Caco-2 (cell line): ENCODE data around the gene GSKIP. TPM values are rescaled to one million over a fixed set of nuclear protein-coding genes. Genes with fewer than 3 reads are reported as not detected.

Experiments
- BruUV-seq: library from RNA; stranded (reverse); fragments of 400-500 nt; replicated peaks from 2 replicates; lab custom pipeline; 2021; lab: Mats Ljungman, UMichigan
- CTCF ChIA-PET: fragments of 300-600 bp; sonication (Branson Sonifier 250); formaldehyde crosslinking; loops from one replicate; lab custom pipeline; 2022; ENCODE audit warnings: antibody characterized with exemption; lab: Charles Lee
- POLR2A ChIA-PET: fragments of 300-600 bp; sonication (Branson Sonifier 250); formaldehyde crosslinking; loops from one replicate; lab custom pipeline; 2022; ENCODE audit warnings: antibody characterized with exemption; lab: Charles Lee
- DNase-seq, 2 experiments: peaks; one replicate each; pipeline versions ENCODE4 v3.0.0 to v3.0.0-alpha.2; 2020 to 2022
- H3K27me3 ChIP-seq: replicated peaks from 2 replicates; pipeline ENCODE4 v1.6.0; 2011; ENCODE audit warnings: low read length; ENCODE audit not compliant: control insufficient read depth, insufficient read depth
- H3K36me3 ChIP-seq: 2 replicates; pipeline ENCODE4 v1.5.1; 2011; ENCODE audit warnings: low read length; ENCODE audit not compliant: control insufficient read depth, insufficient read depth
- H3K4me1 ChIP-seq: fragments of 250-450 bp; sonication (Bioruptor Pico); 2 replicates; pipeline ENCODE4 v1.5.1; 2020; ENCODE audit warnings: mild to moderate bottlenecking
- H3K4me3 ChIP-seq: 2 replicates; pipeline ENCODE4 v1.5.1; 2011; ENCODE audit warnings: low read depth, mild to moderate bottlenecking, control low read depth, low read length
- H3K9me3 ChIP-seq: fragments of 250-450 bp; sonication (Bioruptor Pico); 2 replicates; pipeline ENCODE4 v1.5.1; 2020; ENCODE audit warnings: mild to moderate bottlenecking, moderate library complexity
- H3K27ac Mint-ChIP-seq: one replicate; pipeline ENCODE4 v1.8.0; 2022; ENCODE audit warnings: mixed read lengths; ENCODE audit not compliant: unreplicated experiment
- H3K27me3 Mint-ChIP-seq: one replicate; pipeline ENCODE4 v1.8.0; 2022; ENCODE audit warnings: mixed read lengths; ENCODE audit not compliant: insufficient read depth, unreplicated experiment
- H3K36me3 Mint-ChIP-seq: one replicate; pipeline ENCODE4 v1.8.0; 2022; ENCODE audit warnings: mild to moderate bottlenecking, mixed read lengths; ENCODE audit not compliant: insufficient read depth, unreplicated experiment
- H3K4me1 Mint-ChIP-seq: one replicate; pipeline ENCODE4 v1.8.0; 2022; ENCODE audit warnings: low read depth, mixed read lengths; ENCODE audit not compliant: unreplicated experiment
- H3K4me3 Mint-ChIP-seq: one replicate; pipeline ENCODE4 v1.8.0; 2022; ENCODE audit warnings: mild to moderate bottlenecking, moderate library complexity, mixed read lengths; ENCODE audit not compliant: unreplicated experiment
- H3K9me3 Mint-ChIP-seq: one replicate; pipeline ENCODE4 v1.8.0; 2022; ENCODE audit warnings: mixed read lengths; ENCODE audit not compliant: unreplicated experiment
- intact Hi-C: fragments of 100-400 bp; cut with micrococcal nuclease; formaldehyde crosslinking; loops from one replicate; pipeline ENCODE4 v1.10.0; 2022; ENCODE audit not compliant: unreplicated experiment
- total RNA-seq: library from RNA; stranded (reverse); gene quantifications from 2 replicates; pipeline ENCODE4 v1.2.3, GENCODE V29; 2022
- TF ChIP-seq, protein P1 (sequence below), 2 experiments: fragments of 200-600 bp in 1 of 2; IDR thresholded peaks; 1 replicate in 1 of 2; 2 replicates in 1 of 2; pipeline versions ENCODE4 v1.5.1 to v1.8.0; 2011 to 2022; ENCODE audit warnings: antibody characterized with exemption in 1 of 2, control low read depth in 1 of 2, inconsistent platforms in 1 of 2, low read depth in 1 of 2, low read length in 1 of 2, mild to moderate bottlenecking in 1 of 2, moderate library complexity in 1 of 2; ENCODE audit not compliant: insufficient read depth in 1 of 2, severe bottlenecking in 1 of 2, unreplicated experiment in 1 of 2

The GSKIP gene
- total RNA-seq, 1 experiment from 2014 or later = 24.1 TPM

DNA sequence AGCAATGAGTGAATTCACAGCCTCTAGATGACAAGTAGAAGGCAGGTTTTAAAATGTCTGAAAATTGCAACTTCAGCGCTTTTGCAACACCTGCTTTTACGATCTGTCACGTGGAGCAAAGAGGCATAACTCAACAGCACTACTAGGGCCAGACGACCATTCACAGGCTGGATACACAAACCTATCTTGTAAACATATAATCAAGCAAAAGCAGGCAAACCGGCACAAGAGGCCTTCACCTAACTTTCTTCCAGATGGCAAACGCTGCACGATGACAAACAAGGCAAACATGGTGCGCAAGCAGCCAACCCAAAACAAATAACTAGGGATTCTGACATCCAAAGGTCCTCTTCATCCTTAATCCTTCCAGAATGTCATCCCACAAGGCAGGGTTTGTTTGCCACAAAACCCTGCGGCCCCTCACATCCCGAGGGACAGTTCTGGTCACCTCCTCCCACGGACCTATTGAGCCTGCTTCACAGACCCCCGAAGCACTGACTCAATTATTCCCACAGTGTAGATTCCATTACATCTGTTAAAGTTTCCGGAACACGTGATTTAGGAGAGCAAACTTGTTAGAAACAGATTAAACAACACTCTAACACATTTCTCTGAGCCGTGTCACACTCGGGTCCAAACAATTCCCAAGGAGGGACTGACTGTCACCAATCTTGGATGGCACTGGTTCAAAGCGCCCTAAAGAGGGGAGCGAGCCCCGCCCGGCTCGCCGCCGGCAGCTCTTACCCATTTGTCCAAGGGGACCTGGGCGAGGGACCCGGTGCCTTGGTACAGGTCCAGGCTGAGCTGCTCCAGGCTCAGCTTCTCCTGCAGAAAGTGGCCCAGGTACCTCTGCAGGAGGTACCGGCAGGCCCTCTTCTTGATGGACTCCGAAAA lies 1.0 kb upstream of the GSKIP start:
- peak overlapping the region; percentile 93 for H3K4me3 Mint-ChIP-seq
- Histone ChIP-seq H3K27me3 (no peaks in the 10 kb centered on the region), H3K4me1 (peaks cover 18% of the 10 kb centered on the region; the same call in 1 of the 2 replicates), H3K4me3 (peak overlapping the region; percentile 95), H3K9me3 (no peaks in the 10 kb centered on the region), H3K36me3 (no peaks in the 10 kb centered on the region; the same call in 1 of the 2 replicates)
- intact Hi-C loops = loop anchor here (1.0 to 2.0 kb wide), 5 partner anchors 29 to 140 kb away; partner anchors contain the start of gene PAPOLA
- no peaks in the 10 kb centered on the region for H3K27me3 Mint-ChIP-seq
- H3K4me1 Mint-ChIP-seq = peaks cover 15% of the 10 kb centered on the region
- no peaks in the 10 kb centered on the region for H3K9me3 Mint-ChIP-seq
- TF ChIP-seq, protein P1, sequence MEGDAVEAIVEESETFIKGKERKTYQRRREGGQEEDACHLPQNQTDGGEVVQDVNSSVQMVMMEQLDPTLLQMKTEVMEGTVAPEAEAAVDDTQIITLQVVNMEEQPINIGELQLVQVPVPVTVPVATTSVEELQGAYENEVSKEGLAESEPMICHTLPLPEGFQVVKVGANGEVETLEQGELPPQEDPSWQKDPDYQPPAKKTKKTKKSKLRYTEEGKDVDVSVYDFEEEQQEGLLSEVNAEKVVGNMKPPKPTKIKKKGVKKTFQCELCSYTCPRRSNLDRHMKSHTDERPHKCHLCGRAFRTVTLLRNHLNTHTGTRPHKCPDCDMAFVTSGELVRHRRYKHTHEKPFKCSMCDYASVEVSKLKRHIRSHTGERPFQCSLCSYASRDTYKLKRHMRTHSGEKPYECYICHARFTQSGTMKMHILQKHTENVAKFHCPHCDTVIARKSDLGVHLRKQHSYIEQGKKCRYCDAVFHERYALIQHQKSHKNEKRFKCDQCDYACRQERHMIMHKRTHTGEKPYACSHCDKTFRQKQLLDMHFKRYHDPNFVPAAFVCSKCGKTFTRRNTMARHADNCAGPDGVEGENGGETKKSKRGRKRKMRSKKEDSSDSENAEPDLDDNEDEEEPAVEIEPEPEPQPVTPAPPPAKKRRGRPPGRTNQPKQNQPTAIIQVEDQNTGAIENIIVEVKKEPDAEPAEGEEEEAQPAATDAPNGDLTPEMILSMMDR (IDR thresholded peaks at IDR 0.05; ENCODE audit: insufficient read depth in 1 of 2, low read depth in 1 of 2, low read length in 1 of 2, severe bottlenecking in 1 of 2, unreplicated experiment in 1 of 2) = no peak
- peaks cover 21% of the 10 kb centered on the region for H3K36me3 Mint-ChIP-seq
- DNase-seq = peak; percentile 63 to 72
- no TSS peak for BruUV-seq
- ChIA-PET POLR2A (no interaction called here), CTCF (interaction anchor here (0.8 kb wide), 1 partner anchor 264 kb away, joined by 3 read pairs; no protein-coding TSS in a partner anchor)
- H3K27ac Mint-ChIP-seq = peak overlapping the region; percentile 82

DNA sequence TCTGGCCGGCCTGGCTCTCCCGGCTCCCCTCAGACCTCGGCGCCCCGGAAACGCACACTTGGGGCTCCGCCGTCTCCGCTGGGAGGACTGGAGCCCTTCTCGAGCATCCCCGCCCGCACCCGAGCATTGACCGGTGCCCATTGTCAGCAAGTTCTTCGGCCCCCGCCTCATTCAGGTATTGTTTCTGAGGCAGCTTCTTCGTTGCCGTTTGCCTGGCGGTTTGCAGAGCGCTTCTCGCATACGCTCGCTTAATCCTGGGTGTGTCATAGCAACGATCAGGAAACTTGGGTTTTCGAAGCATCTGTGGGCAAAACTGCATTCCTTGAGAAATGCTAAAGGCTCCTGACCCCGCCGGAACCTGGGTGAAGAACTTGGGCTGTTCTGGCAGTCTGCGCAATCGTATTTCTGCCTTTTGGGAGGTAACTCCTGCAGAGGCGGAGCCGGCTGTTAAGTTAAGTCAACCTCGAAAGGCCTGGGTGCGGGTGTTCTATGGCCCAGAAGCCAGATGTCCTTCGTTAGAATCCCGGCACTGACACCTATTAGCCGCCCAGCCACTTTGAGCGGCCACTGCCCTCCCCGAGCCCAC lies 518 bp downstream of the GSKIP start:
- Histone ChIP-seq H3K4me3 (peak overlapping the region; percentile 95), H3K27me3 (no peaks in the 10 kb centered on the region), H3K4me1 (peaks cover 18% of the 10 kb centered on the region; the same call in 1 of the 2 replicates), H3K9me3 (no peaks in the 10 kb centered on the region), H3K36me3 (no peaks in the 10 kb centered on the region; the same call in 1 of the 2 replicates)
- Mint-ChIP-seq H3K27me3 (no peaks in the 10 kb centered on the region), H3K4me1 (peaks cover 14% of the 10 kb centered on the region), H3K36me3 (peaks cover 25% of the 10 kb centered on the region), H3K4me3 (peak overlapping the region; percentile 93), H3K9me3 (no peaks in the 10 kb centered on the region), H3K27ac (peak overlapping the region; percentile 82)
- TF ChIP-seq, protein P1 (IDR thresholded peaks at IDR 0.05; ENCODE audit: insufficient read depth in 1 of 2, low read depth in 1 of 2, low read length in 1 of 2, severe bottlenecking in 1 of 2, unreplicated experiment in 1 of 2) = no peak
- CTCF ChIA-PET = no interaction called here
- no TSS peak for BruUV-seq
- intact Hi-C loops = loop anchor here (2.0 kb wide), 2 partner anchors 99 to 139 kb away; partner anchors contain the start of gene PAPOLA
- POLR2A ChIA-PET = no interaction called here
- DNase-seq = peak; percentile 49 to 61

DNA sequence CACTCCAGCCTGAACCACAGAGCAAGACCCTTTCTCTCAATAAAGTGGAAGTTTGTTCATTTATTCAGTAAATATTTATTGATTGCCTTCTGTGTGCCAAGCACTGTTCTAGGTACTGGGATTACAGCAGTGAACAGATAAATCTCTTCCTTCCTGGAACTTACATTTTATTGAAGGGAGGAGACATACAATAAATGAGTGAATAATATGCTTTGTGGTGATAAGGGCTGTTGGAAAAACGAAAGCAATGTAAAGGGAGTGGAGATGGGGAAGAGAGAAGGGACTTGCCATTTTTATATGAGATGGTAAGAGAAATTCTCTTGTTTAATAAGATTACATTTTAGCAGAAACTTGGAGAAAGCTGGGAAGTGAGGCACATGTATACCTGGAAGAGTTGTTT lies 1.6 kb downstream of the GSKIP start:
- Histone ChIP-seq H3K9me3 (no peaks in the 10 kb centered on the region), H3K27me3 (no peaks in the 10 kb centered on the region), H3K36me3 (no peaks in the 10 kb centered on the region; the same call in 1 of the 2 replicates), H3K4me1 (peaks cover 18% of the 10 kb centered on the region; the same call in 1 of the 2 replicates), H3K4me3 (peak overlapping the region; percentile 95)
- no peak for DNase-seq
- ChIA-PET CTCF (no interaction called here), POLR2A (no interaction called here)
- no TSS peak for BruUV-seq
- no peak overlapping the region for H3K27ac Mint-ChIP-seq
- peaks cover 25% of the 10 kb centered on the region for H3K36me3 Mint-ChIP-seq
- TF ChIP-seq, protein P1 (IDR thresholded peaks at IDR 0.05; ENCODE audit: insufficient read depth in 1 of 2, low read depth in 1 of 2, low read length in 1 of 2, severe bottlenecking in 1 of 2, unreplicated experiment in 1 of 2) = no peak
- peak overlapping the region; percentile 93 for H3K4me3 Mint-ChIP-seq
- peaks cover 14% of the 10 kb centered on the region for H3K4me1 Mint-ChIP-seq
- H3K9me3 Mint-ChIP-seq = no peaks in the 10 kb centered on the region
- H3K27me3 Mint-ChIP-seq = no peaks in the 10 kb centered on the region
- intact Hi-C loops = no loop called here
